DOHH2 (cell line): ENCODE data around the gene HBA2.
"Not testable (repeated sequence)": the region's sequence is repeated elsewhere in the genome, so short reads cannot be mapped to it uniquely, and the experiment has no call there.

ENCODE experiments used
- EZH2phosphoT487 ChIP-seq: fragments of 200-600 bp; sonication (generic); IDR thresholded peaks from 2 replicates; pipeline ENCODE4 v1.6.1; 2017; ENCODE audit warnings: borderline replicate concordance, mild to moderate bottlenecking, antibody characterized with exemption, low read length, moderate library complexity, mixed read lengths
- TF ChIP-seq, protein P1 (sequence below): fragments of 200-600 bp; sonication (generic); IDR thresholded peaks from one replicate; pipeline ENCODE4 v1.5.1; 2014; ENCODE audit warnings: antibody characterized with exemption, mild to moderate bottlenecking, low read depth, low read length; ENCODE audit not compliant: poor library complexity, severe bottlenecking

DNA sequence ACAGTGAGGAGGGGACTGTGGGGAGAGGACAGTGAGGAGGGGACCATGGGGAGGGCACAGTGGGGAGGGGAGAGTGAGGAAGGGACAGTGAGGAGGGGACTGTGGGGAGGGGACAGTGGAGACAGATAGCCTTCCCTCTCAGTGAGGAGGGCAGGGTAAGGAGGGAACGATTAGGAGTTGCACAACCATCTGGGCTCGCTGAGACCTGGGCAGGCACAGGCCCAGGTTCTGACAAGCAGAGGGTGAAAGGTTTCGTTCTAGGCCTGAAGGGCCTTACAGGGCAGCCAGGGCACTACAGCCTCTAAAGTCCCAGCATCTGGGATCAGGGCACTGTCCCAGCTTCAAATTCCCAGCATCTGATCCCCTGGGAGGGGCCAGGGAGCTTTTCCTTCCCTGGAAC lies 9.0 kb upstream of the HBA2 start:
- TF ChIP-seq, protein P1, sequence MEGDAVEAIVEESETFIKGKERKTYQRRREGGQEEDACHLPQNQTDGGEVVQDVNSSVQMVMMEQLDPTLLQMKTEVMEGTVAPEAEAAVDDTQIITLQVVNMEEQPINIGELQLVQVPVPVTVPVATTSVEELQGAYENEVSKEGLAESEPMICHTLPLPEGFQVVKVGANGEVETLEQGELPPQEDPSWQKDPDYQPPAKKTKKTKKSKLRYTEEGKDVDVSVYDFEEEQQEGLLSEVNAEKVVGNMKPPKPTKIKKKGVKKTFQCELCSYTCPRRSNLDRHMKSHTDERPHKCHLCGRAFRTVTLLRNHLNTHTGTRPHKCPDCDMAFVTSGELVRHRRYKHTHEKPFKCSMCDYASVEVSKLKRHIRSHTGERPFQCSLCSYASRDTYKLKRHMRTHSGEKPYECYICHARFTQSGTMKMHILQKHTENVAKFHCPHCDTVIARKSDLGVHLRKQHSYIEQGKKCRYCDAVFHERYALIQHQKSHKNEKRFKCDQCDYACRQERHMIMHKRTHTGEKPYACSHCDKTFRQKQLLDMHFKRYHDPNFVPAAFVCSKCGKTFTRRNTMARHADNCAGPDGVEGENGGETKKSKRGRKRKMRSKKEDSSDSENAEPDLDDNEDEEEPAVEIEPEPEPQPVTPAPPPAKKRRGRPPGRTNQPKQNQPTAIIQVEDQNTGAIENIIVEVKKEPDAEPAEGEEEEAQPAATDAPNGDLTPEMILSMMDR, result not testable (repeated sequence)
- TF ChIP-seq EZH2phosphoT487, result not testable (repeated sequence)
